GM23338 (cell line): ENCODE data around the gene AHI1. TPM values are rescaled to one million over a fixed set of nuclear protein-coding genes. Genes with fewer than 3 reads are reported as not detected.

Experiments
- ATAC-seq: fragments of 200-7000 bp; cut with Tn5 transposase; 3 replicates; pipeline ENCODE4 v1.9.1; 2020
- DNase-seq: peaks from one replicate; pipeline ENCODE4 v3.0.0-alpha.2; 2015; ENCODE audit warnings: low spot score
- H2AFZ ChIP-seq: fragments of 200-600 bp; sonication (generic); 2 replicates; pipeline ENCODE4 v1.8.0; 2016; ENCODE audit warnings: antibody characterized with exemption, mild to moderate bottlenecking, moderate library complexity
- H3F3A ChIP-seq: fragments of 200-600 bp; sonication (generic); replicated peaks from 2 replicates; pipeline ENCODE4 v1.8.0; 2017; ENCODE audit warnings: antibody characterized with exemption, mixed run types, low read depth
- H3K27ac ChIP-seq: fragments of 200-600 bp; sonication (generic); 2 replicates; pipeline ENCODE4 v1.6.1; 2016; ENCODE audit warnings: low read depth
- H3K27me3 ChIP-seq: fragments of 200-600 bp; sonication (generic); 2 replicates; pipeline ENCODE4 v1.8.0; 2016; ENCODE audit warnings: mild to moderate bottlenecking, mixed run types, moderate library complexity; ENCODE audit not compliant: insufficient read depth
- H3K36me3 ChIP-seq: fragments of 200-600 bp; sonication (generic); 2 replicates; pipeline ENCODE4 v1.8.0; 2016; ENCODE audit warnings: mild to moderate bottlenecking; ENCODE audit not compliant: insufficient read depth
- H3K4me1 ChIP-seq: fragments of 200-600 bp; sonication (generic); 2 replicates; pipeline ENCODE4 v1.8.0; 2016; ENCODE audit warnings: mild to moderate bottlenecking, moderate library complexity; ENCODE audit not compliant: insufficient read depth
- H3K4me2 ChIP-seq: fragments of 200-600 bp; sonication (generic); 2 replicates; pipeline ENCODE4 v1.7.1; 2017; ENCODE audit warnings: mixed run types
- H3K4me3 ChIP-seq: fragments of 200-600 bp; sonication (generic); 2 replicates; pipeline ENCODE4 v1.6.1; 2016; ENCODE audit warnings: mixed run types
- H3K79me2 ChIP-seq: fragments of 200-600 bp; sonication (generic); replicated peaks from 2 replicates; pipeline ENCODE4 v1.8.0; 2017; ENCODE audit warnings: mild to moderate bottlenecking; ENCODE audit not compliant: insufficient read depth
- H3K9me2 ChIP-seq: fragments of 200-600 bp; sonication (generic); 2 replicates; pipeline ENCODE4 v1.8.0; 2017; ENCODE audit not compliant: insufficient read depth
- H4K20me1 ChIP-seq: fragments of 200-600 bp; sonication (generic); replicated peaks from 2 replicates; pipeline ENCODE4 v1.8.0; 2017; ENCODE audit warnings: mild to moderate bottlenecking; ENCODE audit not compliant: insufficient read depth
- H3K27ac Mint-ChIP-seq: 2 replicates; pipeline ENCODE4 v1.8.0; 2020; ENCODE audit warnings: inconsistent platforms, mild to moderate bottlenecking, moderate library complexity, mixed read lengths
- H3K27me3 Mint-ChIP-seq: 3 replicates; pipeline ENCODE4 v1.8.0; 2022; ENCODE audit warnings: low read depth, mild to moderate bottlenecking, moderate library complexity, mixed read lengths, inconsistent platforms; ENCODE audit not compliant: insufficient read depth, poor library complexity
- H3K36me3 Mint-ChIP-seq: 3 replicates; pipeline ENCODE4 v1.8.0; 2021; ENCODE audit warnings: low read depth, mild to moderate bottlenecking, inconsistent platforms, moderate library complexity, mixed read lengths
- H3K4me1 Mint-ChIP-seq: 3 replicates; pipeline ENCODE4 v1.8.0; 2020; ENCODE audit warnings: mild to moderate bottlenecking, inconsistent platforms, mixed read lengths
- H3K4me3 Mint-ChIP-seq: 3 replicates; pipeline ENCODE4 v1.8.0; 2021; ENCODE audit warnings: moderate library complexity, mild to moderate bottlenecking, inconsistent platforms, mixed read lengths
- H3K9me3 Mint-ChIP-seq: 3 replicates; pipeline ENCODE4 v1.8.0; 2020; ENCODE audit warnings: moderate library complexity, mild to moderate bottlenecking, inconsistent platforms, mixed read lengths
- CREB1 ChIP-seq: fragments of 250-450 bp; sonication (Bioruptor Pico); IDR thresholded peaks from 2 replicates; pipeline ENCODE4 v1.5.0; 2020; ENCODE audit warnings: low read depth, mild to moderate bottlenecking, moderate library complexity
- CTCF ChIP-seq, 2 experiments: fragments of 200-600 bp in 1 of 2; sonication (generic) in 1 of 2; conservative IDR thresholded peaks; 2 replicates each; pipeline versions ENCODE4 v1.5.1 to v1.6.1; 2016 to 2017; ENCODE audit warnings: antibody characterized with exemption in 2 of 2, low read depth in 2 of 2, mild to moderate bottlenecking in 2 of 2, moderate library complexity in 1 of 2
- ETS1 ChIP-seq: IDR thresholded peaks from 2 replicates; pipeline ENCODE4 v1.6.1; 2016; ENCODE audit warnings: antibody characterized with exemption
- EZH2 ChIP-seq: fragments of 200-600 bp; sonication (generic); IDR thresholded peaks from one replicate; pipeline ENCODE4 v1.8.0; 2017; ENCODE audit warnings: antibody characterized with exemption, mild to moderate bottlenecking, low read depth; ENCODE audit not compliant: unreplicated experiment
- EZH2phosphoT487 ChIP-seq: fragments of 200-600 bp; sonication (generic); IDR thresholded peaks from one replicate; pipeline ENCODE4 v1.8.1; 2018; ENCODE audit warnings: antibody characterized with exemption; ENCODE audit not compliant: unreplicated experiment
- JUNB ChIP-seq: IDR thresholded peaks from one replicate; pipeline ENCODE4 v1.6.1; 2016; ENCODE audit warnings: antibody characterized with exemption; ENCODE audit not compliant: unreplicated experiment
- NANOG ChIP-seq: IDR thresholded peaks from 2 replicates; pipeline ENCODE4 v1.6.1; 2016; ENCODE audit warnings: antibody characterized with exemption, borderline replicate concordance
- POLR2AphosphoS5 ChIP-seq: IDR thresholded peaks from 2 replicates; pipeline ENCODE4 v1.6.1; 2016; ENCODE audit warnings: antibody characterized with exemption, low read depth
- STAT1 ChIP-seq: IDR thresholded peaks from one replicate; pipeline ENCODE4 v1.6.1; 2016; ENCODE audit warnings: antibody characterized with exemption; ENCODE audit not compliant: unreplicated experiment
- ZNF114 ChIP-seq: fragments of 250-450 bp; sonication (Bioruptor Pico); IDR thresholded peaks from 2 replicates; pipeline ENCODE4 v1.5.0; 2020; ENCODE audit warnings: mild to moderate bottlenecking, moderate library complexity
- ZNF331 ChIP-seq: fragments of 250-450 bp; sonication (Bioruptor Pico); IDR thresholded peaks from 2 replicates; pipeline ENCODE4 v1.5.0; 2020; ENCODE audit warnings: low read depth, mild to moderate bottlenecking, moderate library complexity
- polyA plus RNA-seq: library from polyadenylated mRNA; unstranded; fragments of >200 nt; fragmentation: Nextera tagmentation; extraction: Ambion mirVana; gene quantifications from 2 replicates; pipeline ENCODE4 v1.2.1, GENCODE V29; 2016
- total RNA-seq: library from RNA; depleted of rRNA; stranded (reverse); fragments of >200 nt; shearing (Covaris generic); gene quantifications from 2 replicates; pipeline ENCODE4 v1.2.3, GENCODE V29; 2014
- TF ChIP-seq, protein P1 (sequence below): IDR thresholded peaks from one replicate; pipeline ENCODE4 v1.6.1; 2018; ENCODE audit warnings: antibody characterized with exemption; ENCODE audit not compliant: unreplicated experiment
- TF ChIP-seq, protein P2 (sequence below): fragments of 250-450 bp; sonication (Bioruptor Pico); IDR thresholded peaks from 2 replicates; pipeline ENCODE4 v1.5.0; 2020; ENCODE audit warnings: mild to moderate bottlenecking, moderate library complexity

The AHI1 gene
- total and polyA plus RNA-seq, 2 experiments from 2014 or later: 19.8 to 72.9 TPM

DNA sequence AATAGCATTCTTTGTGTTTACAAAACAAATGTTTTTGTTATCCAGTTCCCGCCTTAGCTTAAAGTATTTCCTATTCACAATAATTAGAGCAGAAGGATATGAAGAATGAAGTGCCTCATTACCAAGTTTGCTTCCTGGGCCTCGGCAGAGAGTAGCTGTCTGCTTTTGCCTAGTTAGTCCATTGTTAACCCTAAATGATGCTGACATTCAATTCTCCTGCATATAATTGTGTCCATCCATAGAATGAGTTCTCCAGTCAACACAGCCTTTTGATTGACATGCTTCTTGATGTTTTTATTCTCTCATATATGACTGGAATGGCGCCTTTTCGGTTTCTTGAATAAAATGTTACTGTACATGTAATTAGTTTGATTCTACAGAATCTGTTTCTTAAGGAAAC lies 215.6 kb downstream of the AHI1 start:
- H3K27ac Mint-ChIP-seq: no peak overlapping the region
- ATAC-seq: no peak
- Histone ChIP-seq H3K27me3 (no peaks in the 10 kb centered on the region), H3K79me2 (no peaks in the 10 kb centered on the region), H3K4me2 (no peak overlapping the region), H3K36me3 (no peaks in the 10 kb centered on the region), H3K4me3 (no peak overlapping the region), H3K9me2 (no peaks in the 10 kb centered on the region), H2AFZ (no peak overlapping the region), H3F3A (no peaks in the 10 kb centered on the region), H3K27ac (no peak overlapping the region), H3K4me1 (no peaks in the 10 kb centered on the region; the same call in 1 of the 2 replicates), H4K20me1 (no peaks in the 10 kb centered on the region)
- H3K9me3 Mint-ChIP-seq: no peaks in the 10 kb centered on the region
- H3K4me1 Mint-ChIP-seq: no peaks in the 10 kb centered on the region; the same call in 2 of the 3 replicates
- TF ChIP-seq, protein P1, sequence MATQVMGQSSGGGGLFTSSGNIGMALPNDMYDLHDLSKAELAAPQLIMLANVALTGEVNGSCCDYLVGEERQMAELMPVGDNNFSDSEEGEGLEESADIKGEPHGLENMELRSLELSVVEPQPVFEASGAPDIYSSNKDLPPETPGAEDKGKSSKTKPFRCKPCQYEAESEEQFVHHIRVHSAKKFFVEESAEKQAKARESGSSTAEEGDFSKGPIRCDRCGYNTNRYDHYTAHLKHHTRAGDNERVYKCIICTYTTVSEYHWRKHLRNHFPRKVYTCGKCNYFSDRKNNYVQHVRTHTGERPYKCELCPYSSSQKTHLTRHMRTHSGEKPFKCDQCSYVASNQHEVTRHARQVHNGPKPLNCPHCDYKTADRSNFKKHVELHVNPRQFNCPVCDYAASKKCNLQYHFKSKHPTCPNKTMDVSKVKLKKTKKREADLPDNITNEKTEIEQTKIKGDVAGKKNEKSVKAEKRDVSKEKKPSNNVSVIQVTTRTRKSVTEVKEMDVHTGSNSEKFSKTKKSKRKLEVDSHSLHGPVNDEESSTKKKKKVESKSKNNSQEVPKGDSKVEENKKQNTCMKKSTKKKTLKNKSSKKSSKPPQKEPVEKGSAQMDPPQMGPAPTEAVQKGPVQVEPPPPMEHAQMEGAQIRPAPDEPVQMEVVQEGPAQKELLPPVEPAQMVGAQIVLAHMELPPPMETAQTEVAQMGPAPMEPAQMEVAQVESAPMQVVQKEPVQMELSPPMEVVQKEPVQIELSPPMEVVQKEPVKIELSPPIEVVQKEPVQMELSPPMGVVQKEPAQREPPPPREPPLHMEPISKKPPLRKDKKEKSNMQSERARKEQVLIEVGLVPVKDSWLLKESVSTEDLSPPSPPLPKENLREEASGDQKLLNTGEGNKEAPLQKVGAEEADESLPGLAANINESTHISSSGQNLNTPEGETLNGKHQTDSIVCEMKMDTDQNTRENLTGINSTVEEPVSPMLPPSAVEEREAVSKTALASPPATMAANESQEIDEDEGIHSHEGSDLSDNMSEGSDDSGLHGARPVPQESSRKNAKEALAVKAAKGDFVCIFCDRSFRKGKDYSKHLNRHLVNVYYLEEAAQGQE: no peak
- TF ChIP-seq ZNF331 (CRISPR knock-in tag) (no peak), JUNB (no peak), CTCF (conservative IDR thresholded peaks at IDR 0.05; ENCODE audit: low read depth in 2 of 2) (no peak), STAT1 (no peak), EZH2 (no peak), CREB1 (CRISPR knock-in tag) (no peak), POLR2AphosphoS5 (no peak), EZH2phosphoT487 (no peak), ZNF114 (CRISPR knock-in tag) (no peak), NANOG (no peak), ETS1 (no peak)
- TF ChIP-seq, protein P2, sequence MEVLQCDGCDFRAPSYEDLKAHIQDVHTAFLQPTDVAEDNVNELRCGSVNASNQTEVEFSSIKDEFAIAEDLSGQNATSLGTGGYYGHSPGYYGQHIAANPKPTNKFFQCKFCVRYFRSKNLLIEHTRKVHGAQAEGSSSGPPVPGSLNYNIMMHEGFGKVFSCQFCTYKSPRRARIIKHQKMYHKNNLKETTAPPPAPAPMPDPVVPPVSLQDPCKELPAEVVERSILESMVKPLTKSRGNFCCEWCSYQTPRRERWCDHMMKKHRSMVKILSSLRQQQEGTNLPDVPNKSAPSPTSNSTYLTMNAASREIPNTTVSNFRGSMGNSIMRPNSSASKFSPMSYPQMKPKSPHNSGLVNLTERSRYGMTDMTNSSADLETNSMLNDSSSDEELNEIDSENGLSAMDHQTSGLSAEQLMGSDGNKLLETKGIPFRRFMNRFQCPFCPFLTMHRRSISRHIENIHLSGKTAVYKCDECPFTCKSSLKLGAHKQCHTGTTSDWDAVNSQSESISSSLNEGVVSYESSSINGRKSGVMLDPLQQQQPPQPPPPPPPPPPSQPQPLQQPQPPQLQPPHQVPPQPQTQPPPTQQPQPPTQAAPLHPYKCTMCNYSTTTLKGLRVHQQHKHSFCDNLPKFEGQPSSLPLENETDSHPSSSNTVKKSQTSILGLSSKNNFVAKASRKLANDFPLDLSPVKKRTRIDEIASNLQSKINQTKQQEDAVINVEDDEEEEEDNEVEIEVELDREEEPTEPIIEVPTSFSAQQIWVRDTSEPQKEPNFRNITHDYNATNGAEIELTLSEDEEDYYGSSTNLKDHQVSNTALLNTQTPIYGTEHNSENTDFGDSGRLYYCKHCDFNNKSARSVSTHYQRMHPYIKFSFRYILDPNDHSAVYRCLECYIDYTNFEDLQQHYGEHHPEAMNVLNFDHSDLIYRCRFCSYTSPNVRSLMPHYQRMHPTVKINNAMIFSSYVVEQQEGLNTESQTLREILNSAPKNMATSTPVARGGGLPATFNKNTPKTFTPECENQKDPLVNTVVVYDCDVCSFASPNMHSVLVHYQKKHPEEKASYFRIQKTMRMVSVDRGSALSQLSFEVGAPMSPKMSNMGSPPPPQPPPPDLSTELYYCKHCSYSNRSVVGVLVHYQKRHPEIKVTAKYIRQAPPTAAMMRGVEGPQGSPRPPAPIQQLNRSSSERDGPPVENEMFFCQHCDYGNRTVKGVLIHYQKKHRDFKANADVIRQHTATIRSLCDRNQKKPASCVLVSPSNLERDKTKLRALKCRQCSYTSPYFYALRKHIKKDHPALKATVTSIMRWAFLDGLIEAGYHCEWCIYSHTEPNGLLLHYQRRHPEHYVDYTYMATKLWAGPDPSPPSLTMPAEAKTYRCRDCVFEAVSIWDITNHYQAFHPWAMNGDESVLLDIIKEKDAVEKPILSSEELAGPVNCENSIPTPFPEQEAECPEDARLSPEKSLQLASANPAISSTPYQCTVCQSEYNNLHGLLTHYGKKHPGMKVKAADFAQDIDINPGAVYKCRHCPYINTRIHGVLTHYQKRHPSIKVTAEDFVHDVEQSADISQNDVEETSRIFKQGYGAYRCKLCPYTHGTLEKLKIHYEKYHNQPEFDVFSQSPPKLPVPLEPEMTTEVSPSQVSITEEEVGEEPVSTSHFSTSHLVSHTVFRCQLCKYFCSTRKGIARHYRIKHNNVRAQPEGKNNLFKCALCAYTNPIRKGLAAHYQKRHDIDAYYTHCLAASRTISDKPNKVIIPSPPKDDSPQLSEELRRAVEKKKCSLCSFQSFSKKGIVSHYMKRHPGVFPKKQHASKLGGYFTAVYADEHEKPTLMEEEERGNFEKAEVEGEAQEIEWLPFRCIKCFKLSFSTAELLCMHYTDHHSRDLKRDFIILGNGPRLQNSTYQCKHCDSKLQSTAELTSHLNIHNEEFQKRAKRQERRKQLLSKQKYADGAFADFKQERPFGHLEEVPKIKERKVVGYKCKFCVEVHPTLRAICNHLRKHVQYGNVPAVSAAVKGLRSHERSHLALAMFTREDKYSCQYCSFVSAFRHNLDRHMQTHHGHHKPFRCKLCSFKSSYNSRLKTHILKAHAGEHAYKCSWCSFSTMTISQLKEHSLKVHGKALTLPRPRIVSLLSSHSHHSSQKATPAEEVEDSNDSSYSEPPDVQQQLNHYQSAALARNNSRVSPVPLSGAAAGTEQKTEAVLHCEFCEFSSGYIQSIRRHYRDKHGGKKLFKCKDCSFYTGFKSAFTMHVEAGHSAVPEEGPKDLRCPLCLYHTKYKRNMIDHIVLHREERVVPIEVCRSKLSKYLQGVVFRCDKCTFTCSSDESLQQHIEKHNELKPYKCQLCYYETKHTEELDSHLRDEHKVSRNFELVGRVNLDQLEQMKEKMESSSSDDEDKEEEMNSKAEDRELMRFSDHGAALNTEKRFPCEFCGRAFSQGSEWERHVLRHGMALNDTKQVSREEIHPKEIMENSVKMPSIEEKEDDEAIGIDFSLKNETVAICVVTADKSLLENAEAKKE (CRISPR knock-in tag): no peak
- H3K36me3 Mint-ChIP-seq: no peaks in the 10 kb centered on the region
- H3K27me3 Mint-ChIP-seq: no peaks in the 10 kb centered on the region
- no peak for DNase-seq
- H3K4me3 Mint-ChIP-seq: no peak overlapping the region
